ENCODE measurements around the gene MEIS2.
"Not testable (repeated sequence)": the region's sequence is repeated elsewhere in the genome, so short reads cannot be mapped to it uniquely, and the experiment has no call there.

Gene MEIS2

GRCh38 chr15:36980281-36980680, 120.1 kb downstream of the MEIS2 start:
- not testable (repeated sequence) for H3K4me1 ChIP-seq (ENCODE audit: control insufficient read depth, insufficient read depth, low read length, poor library complexity, severe bottlenecking); H3K4me3 ChIP-seq (ENCODE audit: extremely low read depth, insufficient read depth, low read length, poor library complexity, severe bottlenecking); H3K36me3 ChIP-seq (ENCODE audit: control insufficient read depth, insufficient read depth, low read length); H3K27ac ChIP-seq (ENCODE audit: low read depth, low read length, severe bottlenecking)
- WGBS, 2 experiments (ENCODE audit: insufficient coverage in 2 of 2), result no CpG with 5 or more reads among the region's 2 CpGs
- H3K9me3 ChIP-seq (ENCODE audit: control insufficient read depth, low read length), result peaks cover 15% of the 10 kb centered on the region

GRCh38 chr15:36978625-36979024, 121.7 kb downstream of the MEIS2 start:
- WGBS, 2 experiments (ENCODE audit: insufficient coverage in 2 of 2), result 100% methylated on average over 1 of the region's 1 CpG; no CpG with 5 or more reads in 1 of the 2 experiments

GRCh38 chr15:36978126-36978525, 122.2 kb downstream of the MEIS2 start:
- peaks cover 3% of the 10 kb centered on the region for H3K9me3 ChIP-seq (ENCODE audit: control insufficient read depth, low read length)
- H3K4me1 ChIP-seq (ENCODE audit: control insufficient read depth, insufficient read depth, low read length, poor library complexity, severe bottlenecking), result no peaks in the 10 kb centered on the region
- H3K36me3 ChIP-seq (ENCODE audit: control insufficient read depth, insufficient read depth, low read length), result peaks cover 2% of the 10 kb centered on the region
- no CpG with 5 or more reads among the region's 1 CpG for WGBS, 2 experiments (ENCODE audit: insufficient coverage in 2 of 2)
- no peak overlapping the region for H3K27ac ChIP-seq (ENCODE audit: low read depth, low read length, severe bottlenecking)
- H3K4me3 ChIP-seq (ENCODE audit: extremely low read depth, insufficient read depth, low read length, poor library complexity, severe bottlenecking), result no peak overlapping the region

More at GRCh38 chr15:36978625-36979024, 121.7 kb downstream of the MEIS2 start:
- Histone ChIP-seq H3K4me1 (ENCODE audit: control insufficient read depth, insufficient read depth, low read length, poor library complexity, severe bottlenecking) (no peaks in the 10 kb centered on the region), H3K36me3 (ENCODE audit: control insufficient read depth, insufficient read depth, low read length) (no peaks in the 10 kb centered on the region), H3K9me3 (ENCODE audit: control insufficient read depth, low read length) (peaks cover 3% of the 10 kb centered on the region), H3K4me3 (ENCODE audit: extremely low read depth, insufficient read depth, low read length, poor library complexity, severe bottlenecking) (no peak overlapping the region), H3K27ac (ENCODE audit: low read depth, low read length, severe bottlenecking) (no peak overlapping the region)

GRCh38 chr15:36977659-36978058, 122.7 kb downstream of the MEIS2 start:
- no peak overlapping the region for H3K27ac ChIP-seq (ENCODE audit: low read depth, low read length, severe bottlenecking)
- no peak overlapping the region for H3K4me3 ChIP-seq (ENCODE audit: extremely low read depth, insufficient read depth, low read length, poor library complexity, severe bottlenecking)
- H3K4me1 ChIP-seq (ENCODE audit: control insufficient read depth, insufficient read depth, low read length, poor library complexity, severe bottlenecking), result no peaks in the 10 kb centered on the region
- peaks cover 3% of the 10 kb centered on the region for H3K9me3 ChIP-seq (ENCODE audit: control insufficient read depth, low read length)
- peaks cover 5% of the 10 kb centered on the region for H3K36me3 ChIP-seq (ENCODE audit: control insufficient read depth, insufficient read depth, low read length)

- H3K4me3 ChIP-seq (ENCODE audit: extremely low read depth, insufficient read depth, low read length, poor library complexity, severe bottlenecking), result no peak overlapping the region
- H3K4me1 ChIP-seq (ENCODE audit: control insufficient read depth, insufficient read depth, low read length, poor library complexity, severe bottlenecking), result no peaks in the 10 kb centered on the region
- WGBS, 2 experiments (ENCODE audit: insufficient coverage in 2 of 2), result 80% methylated on average over 1 of the region's 3 CpGs; no CpG with 5 or more reads in 1 of the 2 experiments
- H3K9me3 ChIP-seq (ENCODE audit: control insufficient read depth, low read length), result no peaks in the 10 kb centered on the region
- peaks cover 12% of the 10 kb centered on the region for H3K36me3 ChIP-seq (ENCODE audit: control insufficient read depth, insufficient read depth, low read length)
- no peak overlapping the region for H3K27ac ChIP-seq (ENCODE audit: low read depth, low read length, severe bottlenecking)
Observed at GRCh38 chr15:36972704-36973103, 127.6 kb downstream of the MEIS2 start.

GRCh38 chr15:36970522-36970921, 129.8 kb downstream of the MEIS2 start:
- WGBS, 2 experiments (ENCODE audit: insufficient coverage in 2 of 2), result 100% methylated on average over 1 of the region's 5 CpGs

GRCh38 chr15:36967929-36968328, 132.4 kb downstream of the MEIS2 start:
- Histone ChIP-seq H3K4me1 (ENCODE audit: control insufficient read depth, insufficient read depth, low read length, poor library complexity, severe bottlenecking) (no peaks in the 10 kb centered on the region), H3K4me3 (ENCODE audit: extremely low read depth, insufficient read depth, low read length, poor library complexity, severe bottlenecking) (no peak overlapping the region), H3K36me3 (ENCODE audit: control insufficient read depth, insufficient read depth, low read length) (peaks cover 13% of the 10 kb centered on the region), H3K9me3 (ENCODE audit: control insufficient read depth, low read length) (no peaks in the 10 kb centered on the region), H3K27ac (ENCODE audit: low read depth, low read length, severe bottlenecking) (no peak overlapping the region)
- WGBS, 2 experiments (ENCODE audit: insufficient coverage in 2 of 2), result 80 to 100% methylated on average over 1 of the region's 4 CpGs

More at GRCh38 chr15:36970522-36970921, 129.8 kb downstream of the MEIS2 start:
- H3K27ac ChIP-seq (ENCODE audit: low read depth, low read length, severe bottlenecking), result no peak overlapping the region
- H3K36me3 ChIP-seq (ENCODE audit: control insufficient read depth, insufficient read depth, low read length), result peaks cover 16% of the 10 kb centered on the region
- no peaks in the 10 kb centered on the region for H3K4me1 ChIP-seq (ENCODE audit: control insufficient read depth, insufficient read depth, low read length, poor library complexity, severe bottlenecking)
- no peaks in the 10 kb centered on the region for H3K9me3 ChIP-seq (ENCODE audit: control insufficient read depth, low read length)
- H3K4me3 ChIP-seq (ENCODE audit: extremely low read depth, insufficient read depth, low read length, poor library complexity, severe bottlenecking), result no peak overlapping the region

- Histone ChIP-seq H3K4me1 (ENCODE audit: control insufficient read depth, insufficient read depth, low read length, poor library complexity, severe bottlenecking) (no peaks in the 10 kb centered on the region), H3K4me3 (ENCODE audit: extremely low read depth, insufficient read depth, low read length, poor library complexity, severe bottlenecking) (no peak overlapping the region), H3K36me3 (ENCODE audit: control insufficient read depth, insufficient read depth, low read length) (peaks cover 11% of the 10 kb centered on the region), H3K27ac (ENCODE audit: low read depth, low read length, severe bottlenecking) (no peak overlapping the region), H3K9me3 (ENCODE audit: control insufficient read depth, low read length) (no peaks in the 10 kb centered on the region)
Observed at GRCh38 chr15:36966708-36967107, 133.6 kb downstream of the MEIS2 start.

GRCh38 chr15:36965570-36966342, 134.6 kb downstream of the MEIS2 start:
- Histone ChIP-seq H3K4me1 (ENCODE audit: control insufficient read depth, insufficient read depth, low read length, poor library complexity, severe bottlenecking) (peaks cover 3% of the 10 kb centered on the region), H3K9me3 (ENCODE audit: control insufficient read depth, low read length) (no peaks in the 10 kb centered on the region), H3K4me3 (ENCODE audit: extremely low read depth, insufficient read depth, low read length, poor library complexity, severe bottlenecking) (no peak overlapping the region), H3K36me3 (ENCODE audit: control insufficient read depth, insufficient read depth, low read length) (peaks cover 11% of the 10 kb centered on the region), H3K27ac (ENCODE audit: low read depth, low read length, severe bottlenecking) (no peak overlapping the region)
- whole genome bisulfite sequencing, 2 experiments (ENCODE audit: insufficient coverage in 2 of 2), result 75 to 100% methylated on average over 1 to 2 of the region's 4 CpGs

GRCh38 chr15:36964626-36965025, 135.7 kb downstream of the MEIS2 start:
- Histone ChIP-seq H3K9me3 (ENCODE audit: control insufficient read depth, low read length) (no peaks in the 10 kb centered on the region), H3K4me3 (ENCODE audit: extremely low read depth, insufficient read depth, low read length, poor library complexity, severe bottlenecking) (no peak overlapping the region), H3K36me3 (ENCODE audit: control insufficient read depth, insufficient read depth, low read length) (peaks cover 8% of the 10 kb centered on the region), H3K27ac (ENCODE audit: low read depth, low read length, severe bottlenecking) (no peak overlapping the region), H3K4me1 (ENCODE audit: control insufficient read depth, insufficient read depth, low read length, poor library complexity, severe bottlenecking) (peaks cover 12% of the 10 kb centered on the region)

- Histone ChIP-seq H3K4me3 (ENCODE audit: extremely low read depth, insufficient read depth, low read length, poor library complexity, severe bottlenecking) (no peak overlapping the region), H3K36me3 (ENCODE audit: control insufficient read depth, insufficient read depth, low read length) (no peaks in the 10 kb centered on the region), H3K9me3 (ENCODE audit: control insufficient read depth, low read length) (no peaks in the 10 kb centered on the region), H3K27ac (ENCODE audit: low read depth, low read length, severe bottlenecking) (no peak overlapping the region), H3K4me1 (ENCODE audit: control insufficient read depth, insufficient read depth, low read length, poor library complexity, severe bottlenecking) (peaks cover 12% of the 10 kb centered on the region)
- 100% methylated on average over 1 of the region's 1 CpG; no CpG with 5 or more reads in 1 of the 2 experiments for WGBS, 2 experiments (ENCODE audit: insufficient coverage in 2 of 2)
Observed at GRCh38 chr15:36961956-36962355, 138.4 kb downstream of the MEIS2 start.

All from mesodermal cell (in vitro differentiated cells).